Nephron progenitor cell (in vitro differentiated cells): Measurements from ENCODE around the gene PHYHIPL.

ENCODE experiments used
- DNase-seq: peaks from one replicate; pipeline ENCODE4 v3.0.0; 2021
- H3K27ac Mint-ChIP-seq: 2 replicates; pipeline ENCODE4 v1.8.0; 2021; ENCODE audit warnings: mild to moderate bottlenecking, moderate library complexity, mixed read lengths
- H3K27me3 Mint-ChIP-seq: 2 replicates; pipeline ENCODE4 v1.8.0; 2021; ENCODE audit warnings: mild to moderate bottlenecking, low read depth, mixed read lengths; ENCODE audit not compliant: poor library complexity
- H3K36me3 Mint-ChIP-seq: 2 replicates; pipeline ENCODE4 v1.8.0; 2021; ENCODE audit warnings: low read depth, mixed read lengths
- H3K4me1 Mint-ChIP-seq: 2 replicates; pipeline ENCODE4 v1.8.0; 2021; ENCODE audit warnings: mixed read lengths
- H3K4me3 Mint-ChIP-seq: 2 replicates; pipeline ENCODE4 v1.8.0; 2021; ENCODE audit warnings: mild to moderate bottlenecking, moderate library complexity, mixed read lengths
- H3K9me3 Mint-ChIP-seq: 2 replicates; pipeline ENCODE4 v1.8.0; 2021; ENCODE audit warnings: mild to moderate bottlenecking, moderate library complexity, mixed read lengths
- CTCF ChIP-seq: fragments of 200-600 bp; sonication (generic); IDR thresholded peaks from 2 replicates; pipeline ENCODE4 v1.5.0; 2021; ENCODE audit warnings: antibody characterized with exemption

Gene PHYHIPL

GRCh38 chr10:59155556-59155955 lies 20.9 kb upstream of the PHYHIPL start:
- H3K27me3 Mint-ChIP-seq: peaks cover 21% of the 10 kb centered on the region
- no peak overlapping the region for H3K4me3 Mint-ChIP-seq
- no peak overlapping the region for H3K27ac Mint-ChIP-seq
- TF ChIP-seq CTCF: no peak
- no peaks in the 10 kb centered on the region for H3K4me1 Mint-ChIP-seq
- DNase-seq: no peak
- no peaks in the 10 kb centered on the region for H3K36me3 Mint-ChIP-seq
- H3K9me3 Mint-ChIP-seq: no peaks in the 10 kb centered on the region

GRCh38 chr10:59167512-59167911 lies 8.9 kb upstream of the PHYHIPL start:
- no peak for DNase-seq
- no peak overlapping the region for H3K4me3 Mint-ChIP-seq
- H3K9me3 Mint-ChIP-seq: peaks cover 13% of the 10 kb centered on the region
- no peak overlapping the region for H3K27ac Mint-ChIP-seq
- H3K4me1 Mint-ChIP-seq: no peaks in the 10 kb centered on the region
- peaks cover 17% of the 10 kb centered on the region for H3K27me3 Mint-ChIP-seq
- TF ChIP-seq CTCF: no peak
- H3K36me3 Mint-ChIP-seq: no peaks in the 10 kb centered on the region

GRCh38 chr10:59172567-59172966 lies 3.9 kb upstream of the PHYHIPL start:
- H3K36me3 Mint-ChIP-seq: no peaks in the 10 kb centered on the region
- DNase-seq: no peak
- H3K4me3 Mint-ChIP-seq: no peak overlapping the region
- H3K27ac Mint-ChIP-seq: no peak overlapping the region
- H3K9me3 Mint-ChIP-seq: peaks cover 12% of the 10 kb centered on the region
- H3K4me1 Mint-ChIP-seq: peaks cover 11% of the 10 kb centered on the region
- TF ChIP-seq CTCF: no peak
- peaks cover 65% of the 10 kb centered on the region for H3K27me3 Mint-ChIP-seq

GRCh38 chr10:59173414-59173813 lies 3.0 kb upstream of the PHYHIPL start:
- no peak for TF ChIP-seq CTCF
- peaks cover 12% of the 10 kb centered on the region for H3K4me1 Mint-ChIP-seq
- no peak for DNase-seq
- H3K36me3 Mint-ChIP-seq: no peaks in the 10 kb centered on the region
- H3K9me3 Mint-ChIP-seq: peaks cover 6% of the 10 kb centered on the region
- no peak overlapping the region for H3K4me3 Mint-ChIP-seq
- H3K27ac Mint-ChIP-seq: no peak overlapping the region
- peaks cover 70% of the 10 kb centered on the region for H3K27me3 Mint-ChIP-seq

- no peak for DNase-seq
- Mint-ChIP-seq H3K4me1 (peaks cover 12% of the 10 kb centered on the region), H3K9me3 (no peaks in the 10 kb centered on the region), H3K4me3 (peak overlapping the region; percentile 89), H3K27me3 (peaks cover 70% of the 10 kb centered on the region), H3K27ac (no peak overlapping the region), H3K36me3 (no peaks in the 10 kb centered on the region)
- no peak for TF ChIP-seq CTCF
These were observed 754 bp upstream of the PHYHIPL start for GRCh38 chr10:59175538-59176240.
